Stomach (tissue), 9 donors: Measurements from ENCODE around the gene PNLIPRP3. TPM values are rescaled to one million over a fixed set of nuclear protein-coding genes. Genes with fewer than 3 reads are reported as not detected.

Experiments used
- DNase-seq, 2 donors: peaks; one replicate each; pipeline versions ENCODE4 v3.0.0 to v3.0.0-alpha.2; 2013 to 2019
- H3K27ac ChIP-seq, 5 donors: fragments of 200-600 bp in 4 of 5; sonication (generic) in 4 of 5; one replicate each; pipeline ENCODE4 v1.5.1; 2013 to 2019; ENCODE audit warnings: mild to moderate bottlenecking in 1 of 5, moderate library complexity in 1 of 5
- H3K27me3 ChIP-seq, 3 donors: fragments of 200-600 bp; sonication (generic); one replicate each; pipeline ENCODE4 v1.5.1; 2017 to 2019; ENCODE audit warnings: mixed run types in 1 of 3
- H3K36me3 ChIP-seq, 4 donors: fragments of 200-600 bp; sonication (generic); 1 replicate in 3 of 4; 2 replicates in 1 of 4; pipeline ENCODE4 v1.5.1; 2016 to 2019
- H3K4me1 ChIP-seq, 4 donors: fragments of 200-600 bp; sonication (generic); one replicate each; pipeline ENCODE4 v1.5.1; 2016 to 2019
- H3K4me3 ChIP-seq, 4 donors: fragments of 200-600 bp; sonication (generic) in 3 of 4; one replicate each; pipeline ENCODE4 v1.5.1; 2016 to 2019; ENCODE audit warnings: mild to moderate bottlenecking in 1 of 4
- H3K9me3 ChIP-seq, 4 donors: fragments of 200-600 bp; sonication (generic); one replicate each; pipeline ENCODE4 v1.5.1; 2016 to 2019
- CTCF ChIP-seq, 7 experiments: fragments of 450-650 bp in 4 of 7; fragments of 200-600 bp in 3 of 7; sonication (generic) in 3 of 7; IDR thresholded peaks; one replicate each; pipeline ENCODE4 v1.5.1; 2016 to 2019; ENCODE audit warnings: antibody characterized with exemption in 7 of 7, control low read depth in 2 of 7, mild to moderate bottlenecking in 1 of 7
- EP300 ChIP-seq: sonication (generic); formaldehyde crosslinking; IDR thresholded peaks from one replicate; pipeline ENCODE4 v1.6.1; 2017; ENCODE audit warnings: antibody characterized with exemption
- POLR2A ChIP-seq, 4 donors: fragments of 450-650 bp; IDR thresholded peaks; one replicate each; pipeline ENCODE4 v1.6.1; 2016; ENCODE audit warnings: antibody characterized with exemption in 4 of 4, control low read depth in 2 of 4, mild to moderate bottlenecking in 1 of 4, moderate library complexity in 1 of 4
- POLR2AphosphoS5 ChIP-seq, 3 donors: sonication (generic); formaldehyde crosslinking; IDR thresholded peaks; one replicate each; pipeline ENCODE4 v1.6.1; 2016; ENCODE audit warnings: antibody characterized with exemption in 3 of 3
- WGBS, 5 donors: extraction: QIAGEN DNeasy Blood & Tissue Kit in 3 of 5; methylation state at CpG; one replicate each; pipeline versions ENCODE4 v1.1.5 to v1.1.7; 2013 to 2018; 5-methylcytosine and 5-hydroxymethylcytosine counted together
- intact Hi-C: fragments of 100-400 bp; cut with DNase I; formaldehyde crosslinking; loops from one replicate; pipeline ENCODE4 v1.15.1; 2023; ENCODE audit warnings: low total_unique reads
- polyA plus RNA-seq, 3 donors: library from polyadenylated mRNA; stranded (reverse); fragments of 200-250 nt; gene quantifications; one replicate each; pipeline ENCODE4 v1.2.3, GENCODE V29; 2013
- total RNA-seq, 5 donors: library from RNA; depleted of rRNA; stranded (reverse); fragments of >200 nt; gene quantifications; one replicate each; pipeline versions ENCODE4 v1.1.0 to v1.2.3, GENCODE V29; 2014 to 2016
- donor health status: healthy with polysubstance abuse.
- donor health status: Bipolar disorder and iron deficiency.
- donor health status: healthy.

Gene PNLIPRP3
- total and polyA plus RNA-seq, 8 donors = 0.10 to 1.3 (median 0.46) TPM; not detected in 5

- intact Hi-C loops = no loop called here
- H3K36me3 ChIP-seq = no peaks in the 10 kb centered on the region
- no peaks in the 10 kb centered on the region for H3K27me3 ChIP-seq
- TF ChIP-seq CTCF (IDR thresholded peaks at IDR 0.05) (no peak), POLR2AphosphoS5 (IDR thresholded peaks at IDR 0.05) (no peak)
- peaks cover 3 to 13% (median 7%) of the 10 kb centered on the region in 4 donors for H3K9me3 ChIP-seq
- no peaks in the 10 kb centered on the region for H3K4me1 ChIP-seq
- no peak overlapping the region for H3K27ac ChIP-seq
- no peak for DNase-seq
- H3K4me3 ChIP-seq = no peak overlapping the region
These were observed 24.7 kb downstream of the PNLIPRP3 start for GRCh38 chr10:116452338-116452720.

- no peak overlapping the region for H3K27ac ChIP-seq
- H3K4me1 ChIP-seq = no peaks in the 10 kb centered on the region
- intact Hi-C loops = no loop called here
- peaks cover 0 to 6% (median 4%) of the 10 kb centered on the region in 4 donors for H3K9me3 ChIP-seq
- H3K4me3 ChIP-seq = no peak overlapping the region
- H3K36me3 ChIP-seq = no peaks in the 10 kb centered on the region
- H3K27me3 ChIP-seq = no peaks in the 10 kb centered on the region
- TF ChIP-seq CTCF (IDR thresholded peaks at IDR 0.05) (no peak), EP300 (no peak), POLR2AphosphoS5 (IDR thresholded peaks at IDR 0.05) (no peak), POLR2A (IDR thresholded peaks at IDR 0.05) (no peak)
- no peak for DNase-seq
These were observed 29.8 kb downstream of the PNLIPRP3 start for GRCh38 chr10:116457488-116457887.

GRCh38 chr10:116460219-116460618 is 32.6 kb downstream of the PNLIPRP3 start:
- H3K4me1 ChIP-seq = no peaks in the 10 kb centered on the region
- 84 to 92% (median 88%) methylated on average over 3 of the region's 3 CpGs for WGBS, 5 donors
- H3K9me3 ChIP-seq = no peaks in the 10 kb centered on the region
- TF ChIP-seq EP300 (no peak), CTCF (IDR thresholded peaks at IDR 0.05) (no peak), POLR2AphosphoS5 (IDR thresholded peaks at IDR 0.05) (no peak), POLR2A (IDR thresholded peaks at IDR 0.05) (no peak)
- DNase-seq = no peak
- H3K4me3 ChIP-seq = no peak overlapping the region
- no peaks in the 10 kb centered on the region for H3K27me3 ChIP-seq
- intact Hi-C loops = no loop called here
- H3K36me3 ChIP-seq = no peaks in the 10 kb centered on the region
- no peak overlapping the region for H3K27ac ChIP-seq

DNA sequence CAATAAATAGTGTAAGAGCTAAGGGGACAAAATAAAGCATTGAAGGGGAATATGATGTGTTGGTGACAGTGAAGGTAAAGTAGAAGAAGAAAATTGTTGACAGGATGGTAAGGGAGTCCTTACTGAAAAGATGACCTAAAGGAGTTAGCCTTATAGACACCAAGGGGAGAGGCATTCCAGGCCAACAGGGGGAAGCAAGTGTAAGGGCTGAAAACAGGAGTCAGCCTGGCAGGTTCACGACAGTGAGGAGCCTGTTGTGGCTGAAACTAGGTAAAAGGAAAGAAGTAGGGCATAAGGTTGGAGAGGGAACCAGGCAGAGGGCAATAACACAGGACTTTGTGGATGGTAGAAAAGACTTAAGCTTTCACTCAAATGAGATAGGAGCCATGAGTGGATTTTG is 34.0 kb downstream of the PNLIPRP3 start:
- DNase-seq = no peak
- Histone ChIP-seq H3K27me3 (no peaks in the 10 kb centered on the region), H3K27ac (no peak overlapping the region), H3K4me3 (no peak overlapping the region), H3K9me3 (no peaks in the 10 kb centered on the region), H3K4me1 (no peaks in the 10 kb centered on the region), H3K36me3 (no peaks in the 10 kb centered on the region)
- TF ChIP-seq POLR2AphosphoS5 (IDR thresholded peaks at IDR 0.05) (no peak), CTCF (IDR thresholded peaks at IDR 0.05) (no peak), POLR2A (IDR thresholded peaks at IDR 0.05) (no peak), EP300 (no peak)
- intact Hi-C loops = no loop called here
- 25 to 45% (median 35%) methylated on average over 1 of the region's 1 CpG for WGBS, 5 donors

DNA sequence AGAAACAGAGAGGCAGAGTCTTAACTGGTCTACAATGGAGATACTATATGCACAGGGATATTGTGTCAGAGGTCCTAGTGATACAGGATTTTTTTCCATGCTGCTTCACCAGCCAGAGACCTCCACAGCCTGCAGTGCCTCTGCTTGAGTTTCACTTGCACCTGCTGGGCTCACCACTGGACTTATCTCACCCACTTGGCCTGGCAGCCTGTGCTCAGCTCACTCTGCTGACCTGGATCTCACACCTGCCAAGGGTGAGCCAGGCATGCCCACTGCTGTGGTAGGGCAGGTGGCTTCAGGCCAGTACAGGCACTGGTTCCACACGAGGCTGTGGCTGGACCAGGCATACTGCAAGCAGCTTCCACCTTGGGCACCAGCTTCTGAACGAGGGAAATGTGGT is 36.6 kb downstream of the PNLIPRP3 start:
- 40 to 58% (median 54%) methylated on average over 2 of the region's 2 CpGs for WGBS, 5 donors
- intact Hi-C loops = no loop called here

More for the DNA sequence above, 36.6 kb downstream of the PNLIPRP3 start:
- no peak overlapping the region for H3K4me3 ChIP-seq
- H3K27me3 ChIP-seq = no peaks in the 10 kb centered on the region
- no peaks in the 10 kb centered on the region for H3K36me3 ChIP-seq
- no peaks in the 10 kb centered on the region for H3K9me3 ChIP-seq
- H3K4me1 ChIP-seq = no peaks in the 10 kb centered on the region
- TF ChIP-seq POLR2AphosphoS5 (IDR thresholded peaks at IDR 0.05) = no peak
- TF ChIP-seq CTCF (IDR thresholded peaks at IDR 0.05) = no peak
- TF ChIP-seq POLR2A (IDR thresholded peaks at IDR 0.05) = no peak
- TF ChIP-seq EP300 = no peak
- no peak for DNase-seq
- no peak overlapping the region for H3K27ac ChIP-seq
